Spleen (tissue), 11 donors: Measurements from ENCODE around the gene VTI1A. TPM values are rescaled to one million over a fixed set of nuclear protein-coding genes. Genes with fewer than 3 reads are reported as not detected.

ENCODE experiments used
- DNase-seq: peaks from one replicate; pipeline ENCODE4 v3.0.0-alpha.2; 2020
- H3K27ac ChIP-seq, 8 donors: fragments of 200-600 bp; sonication (generic) in 7 of 8; 1 replicate in 4 of 8; 2 replicates in 4 of 8; pipeline versions ENCODE4 v1.5.0 to v1.8.0; 2016 to 2021; ENCODE audit warnings: inconsistent platforms in 4 of 8, mild to moderate bottlenecking in 4 of 8, moderate library complexity in 1 of 8
- H3K27me3 ChIP-seq, 7 donors: fragments of 200-600 bp; sonication (generic) in 6 of 7; replicated peaks in 1 of 7; 1 replicate in 4 of 7; 2 replicates in 3 of 7; pipeline versions ENCODE4 v1.5.0 to v1.8.0; 2016 to 2021; ENCODE audit warnings: inconsistent platforms in 3 of 7, mild to moderate bottlenecking in 1 of 7
- H3K36me3 ChIP-seq, 6 donors: fragments of 200-600 bp; sonication (generic) in 5 of 6; 1 replicate in 4 of 6; 2 replicates in 2 of 6; pipeline versions ENCODE4 v1.5.0 to v1.8.0; 2016 to 2021; ENCODE audit warnings: inconsistent platforms in 2 of 6
- H3K4me1 ChIP-seq, 6 donors: fragments of 200-600 bp; sonication (generic) in 5 of 6; 1 replicate in 3 of 6; 2 replicates in 3 of 6; pipeline versions ENCODE4 v1.5.0 to v1.8.0; 2016 to 2021; ENCODE audit warnings: inconsistent platforms in 3 of 6
- H3K4me3 ChIP-seq, 8 donors: fragments of 200-600 bp; sonication (generic) in 7 of 8; 1 replicate in 4 of 8; 2 replicates in 4 of 8; pipeline versions ENCODE4 v1.5.0 to v1.8.0; 2016 to 2021; ENCODE audit warnings: inconsistent platforms in 4 of 8, mild to moderate bottlenecking in 4 of 8, moderate library complexity in 2 of 8
- H3K9me3 ChIP-seq, 8 donors: fragments of 200-600 bp; sonication (generic) in 7 of 8; 1 replicate in 4 of 8; 2 replicates in 4 of 8; pipeline versions ENCODE4 v1.5.0 to v1.8.0; 2016 to 2021; ENCODE audit warnings: inconsistent platforms in 4 of 8
- POLR2A ChIP-seq, 3 donors: fragments of 450-650 bp; IDR thresholded peaks; one replicate each; pipeline ENCODE4 v1.5.1; 2017; ENCODE audit warnings: antibody characterized with exemption in 3 of 3, mild to moderate bottlenecking in 1 of 3
- POLR2AphosphoS5 ChIP-seq, 3 donors: sonication (generic); formaldehyde crosslinking; IDR thresholded peaks; one replicate each; pipeline ENCODE4 v1.5.1; 2017; ENCODE audit warnings: antibody characterized with exemption in 3 of 3
- WGBS, 5 donors: extraction: QIAGEN DNeasy Blood & Tissue Kit in 3 of 5; methylation state at CpG; one replicate each; pipeline versions ENCODE4 v1.1.5 to v1.1.7; 2013 to 2018; 5-methylcytosine and 5-hydroxymethylcytosine counted together
- intact Hi-C: fragments of 100-400 bp; cut with DNase I; formaldehyde crosslinking; loops from one replicate; pipeline ENCODE4 v1.15.0; 2023; ENCODE audit warnings: low total_unique reads
- polyA plus RNA-seq, 3 donors: library from polyadenylated mRNA; stranded (reverse); fragments of 200-250 nt; gene quantifications; one replicate each; pipeline ENCODE4 v1.2.1, GENCODE V29; 2013
- total RNA-seq, 7 donors: library from RNA; depleted of rRNA in 3 of 7; stranded (reverse); fragments of >200 nt in 3 of 7; fragmentation: NEBNext Ultra II Directional in 4 of 7; extraction: Animal tissue kit (Norgen Biotek cat#: 25700) in 4 of 7; gene quantifications; one replicate each; pipeline versions ENCODE4 v1.1.0 to v1.2.1, GENCODE V29; 2016 to 2021
- TF ChIP-seq, protein P1 (sequence below), 11 experiments: fragments of 200-600 bp in 7 of 11; fragments of 450-650 bp in 4 of 11; sonication (generic) in 4 of 11; IDR thresholded peaks in 8 of 11; conservative IDR thresholded peaks in 3 of 11; 1 replicate in 7 of 11; 2 replicates in 4 of 11; pipeline versions ENCODE4 v1.4.0 to v1.8.0; 2016 to 2021; ENCODE audit warnings: antibody characterized with exemption in 11 of 11, inconsistent platforms in 4 of 11, mild to moderate bottlenecking in 1 of 11
- donor health status: healthy with polysubstance abuse.
- donor health status: DM: no; HTN: no; CAD: no; lungs with moderate emphysema.
- donor health status: DM: no; HTN: no; CAD: no.
- donor health status: Bipolar disorder and iron deficiency.
- donor health status: healthy.
- donor health status: DM: no; HTN: no; CAD: no.
- donor health status: DM: yes; HTN: yes; CAD: no.

Gene VTI1A
- total and polyA plus RNA-seq, 10 donors = 7.8 to 129 (median 56.2) TPM

DNA sequence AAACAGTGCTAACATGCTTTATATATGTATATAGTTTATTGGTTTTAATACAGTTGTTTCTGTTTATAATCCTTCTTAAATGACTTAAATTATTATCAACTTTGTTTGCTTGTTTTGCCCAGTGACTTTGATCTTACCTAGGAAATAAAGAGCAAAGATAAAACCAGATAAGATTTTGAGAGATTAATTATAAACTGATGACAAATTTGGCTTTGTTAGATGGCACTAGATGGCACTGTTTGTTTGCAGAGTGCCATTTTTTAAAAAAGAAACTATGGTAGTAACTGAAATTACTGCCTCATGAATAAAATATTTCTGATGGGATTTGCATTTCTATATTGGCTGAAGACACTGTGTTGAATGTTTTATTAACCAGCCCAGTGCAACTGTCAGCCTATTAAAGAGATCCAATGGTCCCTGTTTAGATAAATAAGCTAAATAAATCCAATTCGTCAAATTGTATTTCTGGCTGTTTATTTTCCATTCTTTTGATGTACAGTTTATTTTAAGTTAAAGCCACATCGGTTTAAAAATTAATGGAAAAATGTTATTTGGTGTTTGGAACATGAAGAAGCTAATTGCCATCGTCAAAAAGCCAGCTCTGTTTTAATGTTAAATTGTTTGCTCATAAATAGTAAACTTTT lies 28.7 kb downstream of the VTI1A start:
- H3K9me3 ChIP-seq = no peaks in the 10 kb centered on the region
- DNase-seq = no peak
- H3K4me3 ChIP-seq = no peak overlapping the region
- no peak for TF ChIP-seq POLR2A (IDR thresholded peaks at IDR 0.05)
- TF ChIP-seq, protein P1, sequence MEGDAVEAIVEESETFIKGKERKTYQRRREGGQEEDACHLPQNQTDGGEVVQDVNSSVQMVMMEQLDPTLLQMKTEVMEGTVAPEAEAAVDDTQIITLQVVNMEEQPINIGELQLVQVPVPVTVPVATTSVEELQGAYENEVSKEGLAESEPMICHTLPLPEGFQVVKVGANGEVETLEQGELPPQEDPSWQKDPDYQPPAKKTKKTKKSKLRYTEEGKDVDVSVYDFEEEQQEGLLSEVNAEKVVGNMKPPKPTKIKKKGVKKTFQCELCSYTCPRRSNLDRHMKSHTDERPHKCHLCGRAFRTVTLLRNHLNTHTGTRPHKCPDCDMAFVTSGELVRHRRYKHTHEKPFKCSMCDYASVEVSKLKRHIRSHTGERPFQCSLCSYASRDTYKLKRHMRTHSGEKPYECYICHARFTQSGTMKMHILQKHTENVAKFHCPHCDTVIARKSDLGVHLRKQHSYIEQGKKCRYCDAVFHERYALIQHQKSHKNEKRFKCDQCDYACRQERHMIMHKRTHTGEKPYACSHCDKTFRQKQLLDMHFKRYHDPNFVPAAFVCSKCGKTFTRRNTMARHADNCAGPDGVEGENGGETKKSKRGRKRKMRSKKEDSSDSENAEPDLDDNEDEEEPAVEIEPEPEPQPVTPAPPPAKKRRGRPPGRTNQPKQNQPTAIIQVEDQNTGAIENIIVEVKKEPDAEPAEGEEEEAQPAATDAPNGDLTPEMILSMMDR (IDR thresholded peaks at IDR 0.05 in 8 of 11, conservative IDR thresholded peaks at IDR 0.05 in 3 of 11) = peak in 5 of 11 experiments; percentile 14 to 36 (median 27)
- H3K36me3 ChIP-seq = peaks cover 0 to 9% (median 0%) of the 10 kb centered on the region in 6 donors
- H3K27ac ChIP-seq = no peak overlapping the region
- H3K27me3 ChIP-seq = no peaks in the 10 kb centered on the region
- H3K4me1 ChIP-seq = peaks cover 0 to 33% (median 4%) of the 10 kb centered on the region in 6 donors
- intact Hi-C loops = no loop called here
- 83 to 89% (median 84%) methylated on average over 3 of the region's 3 CpGs for WGBS, 5 donors

DNA sequence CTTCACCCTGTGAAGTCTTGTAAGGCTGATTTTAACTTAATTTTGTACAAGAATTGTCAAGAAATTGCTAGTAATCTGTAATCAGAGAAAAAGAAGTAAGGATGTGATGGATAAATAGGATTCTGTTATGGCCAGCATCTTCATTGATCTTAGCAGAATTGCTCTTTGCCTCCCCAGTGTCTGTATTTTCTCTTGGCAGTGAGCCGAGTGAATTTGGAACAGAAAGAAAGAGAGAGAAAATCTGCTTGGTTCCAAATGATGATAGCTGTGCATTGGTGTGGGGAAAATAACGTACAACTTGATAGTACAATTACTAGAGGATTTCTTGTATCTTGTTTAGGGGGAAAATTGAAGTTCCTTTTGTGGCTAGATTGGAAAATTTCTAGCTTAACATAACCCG lies 34.6 kb downstream of the VTI1A start:
- H3K27me3 ChIP-seq = no peaks in the 10 kb centered on the region
- TF ChIP-seq POLR2A (IDR thresholded peaks at IDR 0.05) = no peak
- no peak for TF ChIP-seq POLR2AphosphoS5 (IDR thresholded peaks at IDR 0.05)
- TF ChIP-seq, protein P1 (IDR thresholded peaks at IDR 0.05 in 8 of 11, conservative IDR thresholded peaks at IDR 0.05 in 3 of 11) = no peak
- H3K36me3 ChIP-seq = peaks cover 0 to 7% (median 0%) of the 10 kb centered on the region in 6 donors
- H3K9me3 ChIP-seq = no peaks in the 10 kb centered on the region
- no peak overlapping the region for H3K27ac ChIP-seq
- no peak overlapping the region for H3K4me3 ChIP-seq
- WGBS, 5 donors = 92 to 96% (median 94%) methylated on average over 3 of the region's 3 CpGs
- H3K4me1 ChIP-seq = peaks cover 0 to 10% (median 0%) of the 10 kb centered on the region in 6 donors
- intact Hi-C loops = loop anchor here (5.0 kb wide), 1 partner anchor 906 kb away; no protein-coding TSS in a partner anchor
- DNase-seq = no peak

DNA sequence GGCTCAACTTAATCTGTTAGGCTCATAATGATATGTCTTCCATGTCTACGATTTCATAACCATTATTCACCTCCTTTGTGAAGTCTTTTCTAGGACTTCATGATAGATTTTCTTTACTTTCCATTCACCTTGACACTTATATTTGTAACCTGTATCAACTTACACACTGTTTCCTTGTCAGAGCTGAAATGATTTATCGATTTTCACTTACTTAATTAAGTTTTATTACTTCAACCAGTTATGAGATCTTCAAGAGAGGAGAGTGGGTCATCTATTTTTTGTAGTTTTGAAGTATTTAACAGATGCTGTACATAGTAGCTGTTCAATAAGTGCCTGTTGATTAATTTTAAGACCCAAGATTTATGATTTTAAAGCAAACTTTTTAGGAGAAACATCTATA lies 37.4 kb downstream of the VTI1A start:
- H3K4me1 ChIP-seq = no peaks in the 10 kb centered on the region
- intact Hi-C loops = loop anchor here (5.0 kb wide), 1 partner anchor 903 kb away; no protein-coding TSS in a partner anchor
- no peaks in the 10 kb centered on the region for H3K9me3 ChIP-seq
- WGBS, 5 donors = 93 to 96% (median 94%) methylated on average over 2 of the region's 2 CpGs
- peaks cover 0 to 7% (median 0%) of the 10 kb centered on the region in 6 donors for H3K36me3 ChIP-seq
- no peak overlapping the region for H3K4me3 ChIP-seq
- H3K27me3 ChIP-seq = no peaks in the 10 kb centered on the region
- TF ChIP-seq, protein P1 (IDR thresholded peaks at IDR 0.05 in 8 of 11, conservative IDR thresholded peaks at IDR 0.05 in 3 of 11) = no peak
- TF ChIP-seq POLR2AphosphoS5 (IDR thresholded peaks at IDR 0.05) (no peak), POLR2A (IDR thresholded peaks at IDR 0.05) (no peak)
- no peak for DNase-seq
- H3K27ac ChIP-seq = no peak overlapping the region

DNA sequence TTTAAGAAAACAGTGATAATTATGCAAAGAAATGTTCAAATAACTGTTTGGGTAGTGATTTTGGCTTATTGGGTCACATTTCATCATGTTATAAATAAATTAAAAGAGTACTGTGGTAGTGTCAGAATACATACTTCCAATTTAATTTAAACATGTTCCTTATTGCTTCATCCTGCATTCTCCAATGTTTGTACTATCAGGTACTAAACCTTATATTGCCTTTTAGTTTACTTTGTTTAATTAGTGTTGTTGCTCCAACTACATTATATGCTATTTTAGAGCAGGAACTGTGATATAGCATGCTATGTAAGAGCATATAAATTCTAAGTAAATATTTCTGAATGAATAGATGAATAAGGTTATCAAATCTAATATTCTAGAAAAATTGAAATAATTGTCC lies 40.9 kb downstream of the VTI1A start:
- TF ChIP-seq, protein P1 (IDR thresholded peaks at IDR 0.05 in 8 of 11, conservative IDR thresholded peaks at IDR 0.05 in 3 of 11) = no peak
- TF ChIP-seq POLR2AphosphoS5 (IDR thresholded peaks at IDR 0.05) = no peak
- DNase-seq = no peak
- intact Hi-C loops = no loop called here
- Histone ChIP-seq H3K9me3 (no peaks in the 10 kb centered on the region), H3K27me3 (no peaks in the 10 kb centered on the region), H3K36me3 (peaks cover 0 to 7% (median 0%) of the 10 kb centered on the region in 6 donors), H3K4me1 (no peaks in the 10 kb centered on the region), H3K4me3 (no peak overlapping the region), H3K27ac (no peak overlapping the region)
